Mucosa of gallbladder (tissue), 1 donor: ENCODE data around the gene C10orf67. TPM values are rescaled to one million over a fixed set of nuclear protein-coding genes. Genes with fewer than 3 reads are reported as not detected.
"Not testable (repeated sequence)": the region's sequence is repeated elsewhere in the genome, so short reads cannot be mapped to it uniquely, and the experiment has no call there.

Experiments used
- DNase-seq: peaks from one replicate; pipeline ENCODE4 v3.0.0-alpha.2; 2020; ENCODE audit warnings: low spot score
- total RNA-seq: library from RNA; stranded (reverse); gene quantifications from one replicate; pipeline ENCODE4 v1.2.1, GENCODE V29; 2021
- donor health status: DM: no; HTN: no; CAD: no.

C10orf67 gene
- total RNA-seq: 0.14 TPM

GRCh38 chr10:23344241-23344841, at the start of gene C10orf67:
Gene C10orf67, minus strand, starts transcription at chr10:23344797. Its CDS starts 23 bp downstream, at chr10:23344774.
- no peak for DNase-seq

GRCh38 chr10:23391821-23392220, 47.2 kb upstream of the C10orf67 start:
- DNase-seq: no peak

- DNase-seq: no peak
Observed at GRCh38 chr10:23390809-23391208, 46.2 kb upstream of the C10orf67 start.

- not testable (repeated sequence) for DNase-seq
Observed at GRCh38 chr10:23390408-23390807, 45.8 kb upstream of the C10orf67 start.

- DNase-seq: not testable (repeated sequence)
Observed at GRCh38 chr10:23387516-23387915, 42.9 kb upstream of the C10orf67 start.

GRCh38 chr10:23386052-23386451, 41.5 kb upstream of the C10orf67 start:
- no peak for DNase-seq

- no peak for DNase-seq
Observed at GRCh38 chr10:23384364-23384763, 39.8 kb upstream of the C10orf67 start.

- no peak for DNase-seq
Observed at GRCh38 chr10:23383637-23384036, 39.0 kb upstream of the C10orf67 start.

- DNase-seq: no peak
Observed at GRCh38 chr10:23381298-23382040, 36.9 kb upstream of the C10orf67 start.

GRCh38 chr10:23379686-23380085, 35.1 kb upstream of the C10orf67 start:
- DNase-seq: no peak

GRCh38 chr10:23376229-23376655, 31.6 kb upstream of the C10orf67 start:
- no peak for DNase-seq

- DNase-seq: no peak
Observed at GRCh38 chr10:23375366-23375765, 30.8 kb upstream of the C10orf67 start.

- no peak for DNase-seq
Observed at GRCh38 chr10:23373156-23373555, 28.6 kb upstream of the C10orf67 start.

GRCh38 chr10:23371073-23371472, 26.5 kb upstream of the C10orf67 start:
- no peak for DNase-seq

- no peak for DNase-seq
Observed at GRCh38 chr10:23370106-23370505, 25.5 kb upstream of the C10orf67 start.

- no peak for DNase-seq
Observed at GRCh38 chr10:23368816-23369640, 24.4 kb upstream of the C10orf67 start.

GRCh38 chr10:23367896-23368595, 23.4 kb upstream of the C10orf67 start:
- no peak for DNase-seq

GRCh38 chr10:23365417-23366030, 20.9 kb upstream of the C10orf67 start:
- DNase-seq: not testable (repeated sequence)

GRCh38 chr10:23364378-23364777, 19.8 kb upstream of the C10orf67 start:
- DNase-seq: no peak

- no peak for DNase-seq
Observed at GRCh38 chr10:23363793-23364135, 19.2 kb upstream of the C10orf67 start.
